ENCODE data around the gene TTC34. TPM values are rescaled to one million over a fixed set of nuclear protein-coding genes. Genes with fewer than 3 reads are reported as not detected.

Gene TTC34
- total and polyA plus RNA-seq, 2 of the 13 experiments (the other 11 are each of a cell fraction or from before 2014, with no cell fraction given): 0.07 to 0.11 TPM

GRCh38 chr1:2606396-2606880, 195.1 kb downstream of the TTC34 start:
- no peak overlapping the region for H3K9ac ChIP-seq (ENCODE audit: insufficient read depth, low read depth, low read length)
- no peak overlapping the region for H3K4me3 ChIP-seq (replicated peaks in 1 of 3; ENCODE audit: insufficient read depth in 1 of 3, low read depth in 2 of 3, low read length in 3 of 3)
- in situ Hi-C loops (cut with HindIII; ENCODE audit: extremely low pct_ligation_motif_present, low pct_unique_long_range_greater_than_20kb) (no loop called here), intact Hi-C loops (cut with micrococcal nuclease; ENCODE audit: unreplicated experiment) (no loop called here)
- no peaks in the 10 kb centered on the region for H3K4me1 ChIP-seq (ENCODE audit: insufficient read depth, low read length)
- no peaks in the 10 kb centered on the region for H3K79me2 ChIP-seq (ENCODE audit: insufficient read depth, low read length)
- FAIRE-seq (no peak), DNase-seq (ENCODE audit: low spot score) (no peak), ATAC-seq (no peak)
- ChIA-PET POLR2A (no interaction called here), CTCF (ENCODE audit: low intra/inter-chr PET ratio, low total read pairs) (no interaction called here)
- no peaks in the 10 kb centered on the region for H4K20me1 ChIP-seq (ENCODE audit: insufficient read depth, low read length)
- H3K9me3 ChIP-seq (ENCODE audit: low read length): no peaks in the 10 kb centered on the region
- no CpG with 5 or more reads among the region's 15 CpGs for WGBS (ENCODE audit: low lambda C conversion rate)
- H3K27me3 ChIP-seq (ENCODE audit: control insufficient read depth in 1 of 2, insufficient read depth in 2 of 2, low read length in 2 of 2): peaks cover 13 to 72% of the 10 kb centered on the region in 2 experiments; a peak in 4 of 5 replicates
- H3K4me2 ChIP-seq (ENCODE audit: low read depth, low read length): no peak overlapping the region
- H3K36me3 ChIP-seq (replicated peaks in 1 of 2; ENCODE audit: control insufficient read depth in 1 of 2, insufficient read depth in 2 of 2, low read length in 2 of 2): no peaks in the 10 kb centered on the region
- TF ChIP-seq CBFB (CRISPR knock-in tag; IDR thresholded peaks at IDR 0.05) (no peak), ZNF292 (CRISPR knock-in tag; IDR thresholded peaks at IDR 0.05; ENCODE audit: borderline replicate concordance, low read depth) (no peak), HNF4G (IDR thresholded peaks at IDR 0.05; ENCODE audit: borderline replicate concordance, low read depth, low read length) (no peak), HNF4G (CRISPR knock-in tag; IDR thresholded peaks at IDR 0.05; ENCODE audit: borderline replicate concordance, low read depth) (no peak), AGO2 (optimal IDR thresholded peaks at IDR 0.05; ENCODE audit: low read depth, low read length) (no peak), KDM5A (IDR thresholded peaks at IDR 0.05; ENCODE audit: borderline replicate concordance, low read length) (no peak), NFKB2 (CRISPR knock-in tag; IDR thresholded peaks at IDR 0.05; ENCODE audit: borderline replicate concordance) (no peak), NCOA1 (CRISPR knock-in tag; IDR thresholded peaks at IDR 0.05) (no peak), POLR2G (IDR thresholded peaks at IDR 0.05; ENCODE audit: low read depth, low read length) (no peak), PHB2 (IDR thresholded peaks at IDR 0.05; ENCODE audit: partially characterized antibody) (no peak), ZC3H4 (CRISPR knock-in tag; IDR thresholded peaks at IDR 0.05; ENCODE audit: borderline replicate concordance) (no peak), MBD4 (IDR thresholded peaks at IDR 0.05; ENCODE audit: borderline replicate concordance, low read length) (no peak), KLF9 (CRISPR knock-in tag; IDR thresholded peaks at IDR 0.05; ENCODE audit: low read depth) (no peak), SRSF4 (IDR thresholded peaks at IDR 0.05; ENCODE audit: low read depth, low read length, poor library complexity, severe bottlenecking) (no peak), ZNF143 (CRISPR knock-in tag; IDR thresholded peaks at IDR 0.05) (no peak), ETV5 (CRISPR knock-in tag; IDR thresholded peaks at IDR 0.05; ENCODE audit: borderline replicate concordance) (no peak), ZFP82 (CRISPR knock-in tag; IDR thresholded peaks at IDR 0.05; ENCODE audit: borderline replicate concordance) (no peak), ZNF484 (CRISPR knock-in tag; IDR thresholded peaks at IDR 0.05; ENCODE audit: borderline replicate concordance, low read depth) (no peak), PITX1 (CRISPR knock-in tag; IDR thresholded peaks at IDR 0.05) (no peak)
- TF ChIP-seq, protein P1, sequence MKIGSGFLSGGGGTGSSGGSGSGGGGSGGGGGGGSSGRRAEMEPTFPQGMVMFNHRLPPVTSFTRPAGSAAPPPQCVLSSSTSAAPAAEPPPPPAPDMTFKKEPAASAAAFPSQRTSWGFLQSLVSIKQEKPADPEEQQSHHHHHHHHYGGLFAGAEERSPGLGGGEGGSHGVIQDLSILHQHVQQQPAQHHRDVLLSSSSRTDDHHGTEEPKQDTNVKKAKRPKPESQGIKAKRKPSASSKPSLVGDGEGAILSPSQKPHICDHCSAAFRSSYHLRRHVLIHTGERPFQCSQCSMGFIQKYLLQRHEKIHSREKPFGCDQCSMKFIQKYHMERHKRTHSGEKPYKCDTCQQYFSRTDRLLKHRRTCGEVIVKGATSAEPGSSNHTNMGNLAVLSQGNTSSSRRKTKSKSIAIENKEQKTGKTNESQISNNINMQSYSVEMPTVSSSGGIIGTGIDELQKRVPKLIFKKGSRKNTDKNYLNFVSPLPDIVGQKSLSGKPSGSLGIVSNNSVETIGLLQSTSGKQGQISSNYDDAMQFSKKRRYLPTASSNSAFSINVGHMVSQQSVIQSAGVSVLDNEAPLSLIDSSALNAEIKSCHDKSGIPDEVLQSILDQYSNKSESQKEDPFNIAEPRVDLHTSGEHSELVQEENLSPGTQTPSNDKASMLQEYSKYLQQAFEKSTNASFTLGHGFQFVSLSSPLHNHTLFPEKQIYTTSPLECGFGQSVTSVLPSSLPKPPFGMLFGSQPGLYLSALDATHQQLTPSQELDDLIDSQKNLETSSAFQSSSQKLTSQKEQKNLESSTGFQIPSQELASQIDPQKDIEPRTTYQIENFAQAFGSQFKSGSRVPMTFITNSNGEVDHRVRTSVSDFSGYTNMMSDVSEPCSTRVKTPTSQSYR (CRISPR knock-in tag; IDR thresholded peaks at IDR 0.05; ENCODE audit: borderline replicate concordance): no peak
- no peak overlapping the region for H2AFZ ChIP-seq (ENCODE audit: low read length)
- no TSS peak for BruUV-seq (replicated peaks)
- H3K27ac ChIP-seq (ENCODE audit: extremely low read length, insufficient read depth, low read length): no peak overlapping the region

Data from HepG2 (cell line).